ENCODE measurements around the gene EPB41. TPM values are rescaled to one million over a fixed set of nuclear protein-coding genes. Genes with fewer than 3 reads are reported as not detected.

The EPB41 gene
- total and polyA plus RNA-seq, 12 donors: 6.6 to 49.5 (median 30.3) TPM

- Histone ChIP-seq H3K4me1 (replicated peaks in 1 of 2) (peaks cover 0 to 5% of the 10 kb centered on the region in 2 donors), H3K9me3 (replicated peaks in 1 of 3) (no peaks in the 10 kb centered on the region), H3K36me3 (replicated peaks in 1 of 2) (no peaks in the 10 kb centered on the region), H3K4me3 (no peak overlapping the region), H3K27ac (no peak overlapping the region), H3K27me3 (no peaks in the 10 kb centered on the region)
- WGBS, 4 donors: 46 to 67% (median 63%) methylated on average over 5 of the region's 5 CpGs
- peak in 5 of 7 donors; percentile 30 to 69 (median 46) for DNase-seq
- intact Hi-C loops (cut with DNase I): no loop called here
- TF ChIP-seq CTCF (IDR thresholded peaks at IDR 0.05) (no peak), POLR2A (IDR thresholded peaks at IDR 0.05) (no peak)
Observed at GRCh38 chr1:29047142-29047541, 132.8 kb downstream of the EPB41 start.

- H3K36me3 ChIP-seq (replicated peaks in 1 of 2): peaks cover 0 to 4% of the 10 kb centered on the region in 2 donors
- no peak overlapping the region for H3K27ac ChIP-seq
- H3K4me1 ChIP-seq (replicated peaks in 1 of 2): peaks cover 0 to 12% of the 10 kb centered on the region in 2 donors
- no peak for DNase-seq
- 83 to 97% (median 86%) methylated on average over 1 of the region's 1 CpG for WGBS, 4 donors
- intact Hi-C loops (cut with DNase I): no loop called here
- H3K9me3 ChIP-seq (replicated peaks in 1 of 3): no peaks in the 10 kb centered on the region
- H3K4me3 ChIP-seq: no peak overlapping the region
- TF ChIP-seq POLR2A (IDR thresholded peaks at IDR 0.05): no peak
- no peak for TF ChIP-seq CTCF (IDR thresholded peaks at IDR 0.05)
- no peaks in the 10 kb centered on the region for H3K27me3 ChIP-seq
Observed at GRCh38 chr1:29050166-29050565, 135.8 kb downstream of the EPB41 start.

GRCh38 chr1:29052100-29052499 lies 137.7 kb downstream of the EPB41 start:
- DNase-seq: no peak
- Histone ChIP-seq H3K36me3 (replicated peaks in 1 of 2) (peaks cover 0 to 4% of the 10 kb centered on the region in 2 donors), H3K4me3 (no peak overlapping the region), H3K9me3 (replicated peaks in 1 of 3) (no peaks in the 10 kb centered on the region), H3K4me1 (replicated peaks in 1 of 2) (peaks cover 0 to 12% of the 10 kb centered on the region in 2 donors), H3K27me3 (no peaks in the 10 kb centered on the region), H3K27ac (peak overlapping the region in 1 of 5 donors; percentile 13)
- no peak for TF ChIP-seq CTCF (IDR thresholded peaks at IDR 0.05)
- no peak for TF ChIP-seq POLR2A (IDR thresholded peaks at IDR 0.05)
- WGBS, 4 donors: 27 to 43% (median 33%) methylated on average over 2 of the region's 2 CpGs
- intact Hi-C loops (cut with DNase I): no loop called here

GRCh38 chr1:29052941-29053340 lies 138.6 kb downstream of the EPB41 start:
- no peaks in the 10 kb centered on the region for H3K9me3 ChIP-seq (replicated peaks in 1 of 3)
- intact Hi-C loops (cut with DNase I): no loop called here

More at GRCh38 chr1:29052941-29053340, 138.6 kb downstream of the EPB41 start:
- H3K4me3 ChIP-seq: no peak overlapping the region
- no peaks in the 10 kb centered on the region for H3K27me3 ChIP-seq
- no peak overlapping the region for H3K27ac ChIP-seq
- DNase-seq: no peak
- H3K36me3 ChIP-seq (replicated peaks in 1 of 2): peaks cover 0 to 4% of the 10 kb centered on the region in 2 donors
- WGBS, 4 donors: 86 to 90% (median 89%) methylated on average over 7 of the region's 7 CpGs
- peaks cover 0 to 12% of the 10 kb centered on the region in 2 donors for H3K4me1 ChIP-seq (replicated peaks in 1 of 2)
- TF ChIP-seq CTCF (IDR thresholded peaks at IDR 0.05): no peak
- no peak for TF ChIP-seq POLR2A (IDR thresholded peaks at IDR 0.05)
